Gastrocnemius medialis (tissue), 4 donors: ENCODE data around the gene CCL22.

Source experiments
- CTCF ChIP-seq, 5 experiments: fragments of 450-650 bp in 3 of 5; fragments of 200-600 bp in 2 of 5; sonication (generic) in 2 of 5; IDR thresholded peaks in 4 of 5; conservative IDR thresholded peaks in 1 of 5; 1 replicate in 4 of 5; 2 replicates in 1 of 5; pipeline ENCODE4 v1.5.1; 2016 to 2019; ENCODE audit warnings: antibody characterized with exemption in 5 of 5, mild to moderate bottlenecking in 3 of 5, moderate library complexity in 3 of 5
- POLR2A ChIP-seq, 2 donors: fragments of 450-650 bp; IDR thresholded peaks; one replicate each; pipeline ENCODE4 v1.6.1; 2017; ENCODE audit warnings: antibody characterized with exemption in 2 of 2, mild to moderate bottlenecking in 2 of 2, moderate library complexity in 2 of 2

- TF ChIP-seq CTCF (IDR thresholded peaks at IDR 0.05 in 4 of 5, conservative IDR thresholded peaks at IDR 0.05 in 1 of 5) (no peak), POLR2A (IDR thresholded peaks at IDR 0.05) (no peak)
These were observed 14.7 kb downstream of the CCL22 start for GRCh38 chr16:57373117-57373947.
